Measurements from ENCODE around the gene PACRG. TPM values are rescaled to one million over a fixed set of nuclear protein-coding genes. Genes with fewer than 3 reads are reported as not detected.
A peak's percentile ranks its signal among the peaks of the same experiment; 100 is the strongest.

Gene PACRG
- total RNA-seq, 1 experiment from 2014 or later: 0.44 TPM

DNA sequence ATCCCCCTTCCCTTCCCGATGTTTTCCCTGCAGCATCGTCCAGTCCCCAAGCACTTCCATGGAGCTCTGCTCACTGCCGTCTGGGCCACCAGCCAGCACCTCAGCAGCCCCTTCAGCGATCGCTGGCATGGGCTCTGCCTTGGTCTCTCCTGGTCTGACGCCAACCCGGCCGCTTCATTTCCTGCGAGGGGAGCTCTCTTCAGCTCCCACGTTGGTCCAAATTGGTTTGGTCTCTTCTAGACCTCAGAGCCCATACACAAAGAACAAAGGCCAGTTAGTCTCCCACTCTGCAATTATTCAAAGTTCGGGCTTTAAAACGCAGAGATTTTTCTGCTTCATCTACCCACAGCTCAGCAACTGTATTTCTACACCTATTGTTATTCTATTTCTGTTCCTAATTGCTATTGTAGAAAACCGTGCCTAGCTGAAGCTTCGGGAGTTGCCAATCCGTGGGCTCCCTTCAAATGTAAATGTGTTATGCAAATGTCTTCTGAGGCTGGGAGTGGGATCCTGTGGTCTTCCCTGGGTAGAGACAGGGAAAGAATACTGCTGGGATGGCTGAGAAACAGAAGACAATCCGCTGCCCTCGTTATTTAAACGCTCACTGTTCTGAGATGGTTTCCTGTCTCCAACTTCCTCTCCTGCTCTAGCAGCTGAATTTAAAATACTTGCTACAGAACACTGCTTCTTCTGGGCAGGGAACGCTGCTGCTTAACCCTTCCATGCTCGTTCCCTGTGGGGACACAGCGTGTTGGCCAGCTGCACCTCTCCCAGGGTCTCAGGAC is 532.5 kb downstream of the PACRG start (continued):
- TF ChIP-seq, protein P1, sequence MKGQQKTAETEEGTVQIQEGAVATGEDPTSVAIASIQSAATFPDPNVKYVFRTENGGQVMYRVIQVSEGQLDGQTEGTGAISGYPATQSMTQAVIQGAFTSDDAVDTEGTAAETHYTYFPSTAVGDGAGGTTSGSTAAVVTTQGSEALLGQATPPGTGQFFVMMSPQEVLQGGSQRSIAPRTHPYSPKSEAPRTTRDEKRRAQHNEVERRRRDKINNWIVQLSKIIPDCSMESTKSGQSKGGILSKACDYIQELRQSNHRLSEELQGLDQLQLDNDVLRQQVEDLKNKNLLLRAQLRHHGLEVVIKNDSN (CRISPR knock-in tag; IDR thresholded peaks at IDR 0.05): no peak
- TF ChIP-seq ATF1 (CRISPR knock-in tag; IDR thresholded peaks at IDR 0.05) (no peak), CBFB (CRISPR knock-in tag; IDR thresholded peaks at IDR 0.05; ENCODE audit: low read depth) (peak; percentile 54; the same call in 1 of the 2 replicates), EMX1 (CRISPR knock-in tag; IDR thresholded peaks at IDR 0.05) (no peak), NFATC4 (CRISPR knock-in tag; IDR thresholded peaks at IDR 0.05) (no peak), ZNF232 (CRISPR knock-in tag; IDR thresholded peaks at IDR 0.05) (peak; percentile 57; the same call in 1 of the 2 replicates), MXD4 (CRISPR knock-in tag; IDR thresholded peaks at IDR 0.05; ENCODE audit: borderline replicate concordance) (no peak), GABPB1 (CRISPR knock-in tag; IDR thresholded peaks at IDR 0.05) (no peak), SOX15 (CRISPR knock-in tag; IDR thresholded peaks at IDR 0.05) (no peak), TCF7 (CRISPR knock-in tag; IDR thresholded peaks at IDR 0.05; ENCODE audit: low read depth) (no peak), OVOL2 (CRISPR knock-in tag; IDR thresholded peaks at IDR 0.05; ENCODE audit: borderline replicate concordance) (no peak), SP1 (CRISPR knock-in tag; conservative IDR thresholded peaks at IDR 0.05) (0 out of 2 replicates have a peak, but pooled peaks have one; percentile 38), NR3C1 (CRISPR knock-in tag; conservative IDR thresholded peaks at IDR 0.05; ENCODE audit: low read depth) (no peak), ZNF416 (CRISPR knock-in tag; IDR thresholded peaks at IDR 0.05) (no peak), SMAD3 (CRISPR knock-in tag; IDR thresholded peaks at IDR 0.05; ENCODE audit: borderline replicate concordance) (0 out of 2 replicates have a peak, but pooled peaks have one; percentile 24), ZNF317 (CRISPR knock-in tag; IDR thresholded peaks at IDR 0.05; ENCODE audit: borderline replicate concordance, low read depth) (no peak), GTF2I (CRISPR knock-in tag; conservative IDR thresholded peaks at IDR 0.05) (no peak), ZNF671 (CRISPR knock-in tag; IDR thresholded peaks at IDR 0.05) (no peak), RORB (CRISPR knock-in tag; IDR thresholded peaks at IDR 0.05) (no peak), SMAD4 (CRISPR knock-in tag; IDR thresholded peaks at IDR 0.05) (no peak), ZNF263 (CRISPR knock-in tag; IDR thresholded peaks at IDR 0.05; ENCODE audit: low read depth) (no peak), ZNF138 (CRISPR knock-in tag; conservative IDR thresholded peaks at IDR 0.05) (0 out of 2 replicates have a peak, but pooled peaks have one; percentile 32), ELF4 (CRISPR knock-in tag; IDR thresholded peaks at IDR 0.05; ENCODE audit: low read depth) (no peak), KAT7 (CRISPR knock-in tag; IDR thresholded peaks at IDR 0.05; ENCODE audit: borderline replicate concordance) (0 out of 2 replicates have a peak, but pooled peaks have one; percentile 33)
- TF ChIP-seq, protein P2, sequence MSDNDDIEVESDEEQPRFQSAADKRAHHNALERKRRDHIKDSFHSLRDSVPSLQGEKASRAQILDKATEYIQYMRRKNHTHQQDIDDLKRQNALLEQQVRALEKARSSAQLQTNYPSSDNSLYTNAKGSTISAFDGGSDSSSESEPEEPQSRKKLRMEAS (CRISPR knock-in tag; IDR thresholded peaks at IDR 0.05): peak; percentile 50; the same call in 1 of the 2 replicates
- TF ChIP-seq, protein P3, sequence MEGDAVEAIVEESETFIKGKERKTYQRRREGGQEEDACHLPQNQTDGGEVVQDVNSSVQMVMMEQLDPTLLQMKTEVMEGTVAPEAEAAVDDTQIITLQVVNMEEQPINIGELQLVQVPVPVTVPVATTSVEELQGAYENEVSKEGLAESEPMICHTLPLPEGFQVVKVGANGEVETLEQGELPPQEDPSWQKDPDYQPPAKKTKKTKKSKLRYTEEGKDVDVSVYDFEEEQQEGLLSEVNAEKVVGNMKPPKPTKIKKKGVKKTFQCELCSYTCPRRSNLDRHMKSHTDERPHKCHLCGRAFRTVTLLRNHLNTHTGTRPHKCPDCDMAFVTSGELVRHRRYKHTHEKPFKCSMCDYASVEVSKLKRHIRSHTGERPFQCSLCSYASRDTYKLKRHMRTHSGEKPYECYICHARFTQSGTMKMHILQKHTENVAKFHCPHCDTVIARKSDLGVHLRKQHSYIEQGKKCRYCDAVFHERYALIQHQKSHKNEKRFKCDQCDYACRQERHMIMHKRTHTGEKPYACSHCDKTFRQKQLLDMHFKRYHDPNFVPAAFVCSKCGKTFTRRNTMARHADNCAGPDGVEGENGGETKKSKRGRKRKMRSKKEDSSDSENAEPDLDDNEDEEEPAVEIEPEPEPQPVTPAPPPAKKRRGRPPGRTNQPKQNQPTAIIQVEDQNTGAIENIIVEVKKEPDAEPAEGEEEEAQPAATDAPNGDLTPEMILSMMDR (IDR thresholded peaks at IDR 0.05): no peak
- TF ChIP-seq, protein P4, sequence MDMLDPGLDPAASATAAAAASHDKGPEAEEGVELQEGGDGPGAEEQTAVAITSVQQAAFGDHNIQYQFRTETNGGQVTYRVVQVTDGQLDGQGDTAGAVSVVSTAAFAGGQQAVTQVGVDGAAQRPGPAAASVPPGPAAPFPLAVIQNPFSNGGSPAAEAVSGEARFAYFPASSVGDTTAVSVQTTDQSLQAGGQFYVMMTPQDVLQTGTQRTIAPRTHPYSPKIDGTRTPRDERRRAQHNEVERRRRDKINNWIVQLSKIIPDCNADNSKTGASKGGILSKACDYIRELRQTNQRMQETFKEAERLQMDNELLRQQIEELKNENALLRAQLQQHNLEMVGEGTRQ (CRISPR knock-in tag; IDR thresholded peaks at IDR 0.05): no peak
- TF ChIP-seq, protein P5, sequence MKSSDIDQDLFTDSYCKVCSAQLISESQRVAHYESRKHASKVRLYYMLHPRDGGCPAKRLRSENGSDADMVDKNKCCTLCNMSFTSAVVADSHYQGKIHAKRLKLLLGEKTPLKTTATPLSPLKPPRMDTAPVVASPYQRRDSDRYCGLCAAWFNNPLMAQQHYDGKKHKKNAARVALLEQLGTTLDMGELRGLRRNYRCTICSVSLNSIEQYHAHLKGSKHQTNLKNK (CRISPR knock-in tag; IDR thresholded peaks at IDR 0.05): no peak
- TF ChIP-seq, protein P6, sequence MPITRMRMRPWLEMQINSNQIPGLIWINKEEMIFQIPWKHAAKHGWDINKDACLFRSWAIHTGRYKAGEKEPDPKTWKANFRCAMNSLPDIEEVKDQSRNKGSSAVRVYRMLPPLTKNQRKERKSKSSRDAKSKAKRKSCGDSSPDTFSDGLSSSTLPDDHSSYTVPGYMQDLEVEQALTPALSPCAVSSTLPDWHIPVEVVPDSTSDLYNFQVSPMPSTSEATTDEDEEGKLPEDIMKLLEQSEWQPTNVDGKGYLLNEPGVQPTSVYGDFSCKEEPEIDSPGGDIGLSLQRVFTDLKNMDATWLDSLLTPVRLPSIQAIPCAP (CRISPR knock-in tag; IDR thresholded peaks at IDR 0.05): no peak
- TF ChIP-seq, protein P7, sequence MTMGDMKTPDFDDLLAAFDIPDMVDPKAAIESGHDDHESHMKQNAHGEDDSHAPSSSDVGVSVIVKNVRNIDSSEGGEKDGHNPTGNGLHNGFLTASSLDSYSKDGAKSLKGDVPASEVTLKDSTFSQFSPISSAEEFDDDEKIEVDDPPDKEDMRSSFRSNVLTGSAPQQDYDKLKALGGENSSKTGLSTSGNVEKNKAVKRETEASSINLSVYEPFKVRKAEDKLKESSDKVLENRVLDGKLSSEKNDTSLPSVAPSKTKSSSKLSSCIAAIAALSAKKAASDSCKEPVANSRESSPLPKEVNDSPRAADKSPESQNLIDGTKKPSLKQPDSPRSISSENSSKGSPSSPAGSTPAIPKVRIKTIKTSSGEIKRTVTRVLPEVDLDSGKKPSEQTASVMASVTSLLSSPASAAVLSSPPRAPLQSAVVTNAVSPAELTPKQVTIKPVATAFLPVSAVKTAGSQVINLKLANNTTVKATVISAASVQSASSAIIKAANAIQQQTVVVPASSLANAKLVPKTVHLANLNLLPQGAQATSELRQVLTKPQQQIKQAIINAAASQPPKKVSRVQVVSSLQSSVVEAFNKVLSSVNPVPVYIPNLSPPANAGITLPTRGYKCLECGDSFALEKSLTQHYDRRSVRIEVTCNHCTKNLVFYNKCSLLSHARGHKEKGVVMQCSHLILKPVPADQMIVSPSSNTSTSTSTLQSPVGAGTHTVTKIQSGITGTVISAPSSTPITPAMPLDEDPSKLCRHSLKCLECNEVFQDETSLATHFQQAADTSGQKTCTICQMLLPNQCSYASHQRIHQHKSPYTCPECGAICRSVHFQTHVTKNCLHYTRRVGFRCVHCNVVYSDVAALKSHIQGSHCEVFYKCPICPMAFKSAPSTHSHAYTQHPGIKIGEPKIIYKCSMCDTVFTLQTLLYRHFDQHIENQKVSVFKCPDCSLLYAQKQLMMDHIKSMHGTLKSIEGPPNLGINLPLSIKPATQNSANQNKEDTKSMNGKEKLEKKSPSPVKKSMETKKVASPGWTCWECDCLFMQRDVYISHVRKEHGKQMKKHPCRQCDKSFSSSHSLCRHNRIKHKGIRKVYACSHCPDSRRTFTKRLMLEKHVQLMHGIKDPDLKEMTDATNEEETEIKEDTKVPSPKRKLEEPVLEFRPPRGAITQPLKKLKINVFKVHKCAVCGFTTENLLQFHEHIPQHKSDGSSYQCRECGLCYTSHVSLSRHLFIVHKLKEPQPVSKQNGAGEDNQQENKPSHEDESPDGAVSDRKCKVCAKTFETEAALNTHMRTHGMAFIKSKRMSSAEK (CRISPR knock-in tag; IDR thresholded peaks at IDR 0.05; ENCODE audit: borderline replicate concordance): no peak
- TF ChIP-seq, protein P8, sequence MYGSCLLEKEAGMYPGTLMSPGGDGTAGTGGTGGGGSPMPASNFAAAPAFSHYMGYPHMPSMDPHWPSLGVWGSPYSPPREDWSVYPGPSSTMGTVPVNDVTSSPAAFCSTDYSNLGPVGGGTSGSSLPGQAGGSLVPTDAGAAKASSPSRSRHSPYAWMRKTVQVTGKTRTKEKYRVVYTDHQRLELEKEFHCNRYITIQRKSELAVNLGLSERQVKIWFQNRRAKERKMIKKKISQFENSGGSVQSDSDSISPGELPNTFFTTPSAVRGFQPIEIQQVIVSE (CRISPR knock-in tag; IDR thresholded peaks at IDR 0.05; ENCODE audit: borderline replicate concordance): no peak
